HG03045 (cell line): ENCODE results near the gene ZNHIT2.
"Not testable (repeated sequence)": the region's sequence is repeated elsewhere in the genome, so short reads cannot be mapped to it uniquely, and the experiment has no call there.

Experiments
- ATAC-seq: cut with Tn5 transposase; IDR thresholded peaks from one replicate; pipeline ENCODE4 v1.9.1; 2021; ENCODE audit warnings: mild to moderate bottlenecking, moderate library complexity; ENCODE audit not compliant: unreplicated experiment

ZNHIT2 gene

GRCh38 chr11:65121447-65121864, 4.0 kb upstream of the ZNHIT2 start:
- ATAC-seq, result no peak

DNA sequence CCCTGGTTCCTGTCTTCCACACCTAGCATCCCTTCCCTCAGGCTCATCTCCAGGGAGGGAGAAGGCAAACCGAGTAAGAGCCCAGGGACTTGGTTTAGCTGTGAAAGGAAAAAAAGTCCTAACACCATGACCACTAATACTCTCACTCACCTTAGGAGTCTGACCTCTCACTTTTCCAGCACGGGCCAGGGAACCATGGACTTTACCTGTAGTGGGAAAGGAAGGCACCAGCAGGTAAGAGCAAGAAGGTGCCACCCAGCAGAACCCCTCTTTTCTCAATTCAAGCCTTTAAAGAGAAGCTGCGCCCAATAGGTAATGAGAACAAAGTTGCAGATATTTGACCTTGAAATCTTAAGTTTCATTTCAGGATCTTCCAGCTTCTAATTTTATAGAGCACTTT, 3.3 kb upstream of the ZNHIT2 start:
- no peak for ATAC-seq

- ATAC-seq, result no peak
Measured at GRCh38 chr11:65119670-65119995, 2.1 kb upstream of the ZNHIT2 start.

DNA sequence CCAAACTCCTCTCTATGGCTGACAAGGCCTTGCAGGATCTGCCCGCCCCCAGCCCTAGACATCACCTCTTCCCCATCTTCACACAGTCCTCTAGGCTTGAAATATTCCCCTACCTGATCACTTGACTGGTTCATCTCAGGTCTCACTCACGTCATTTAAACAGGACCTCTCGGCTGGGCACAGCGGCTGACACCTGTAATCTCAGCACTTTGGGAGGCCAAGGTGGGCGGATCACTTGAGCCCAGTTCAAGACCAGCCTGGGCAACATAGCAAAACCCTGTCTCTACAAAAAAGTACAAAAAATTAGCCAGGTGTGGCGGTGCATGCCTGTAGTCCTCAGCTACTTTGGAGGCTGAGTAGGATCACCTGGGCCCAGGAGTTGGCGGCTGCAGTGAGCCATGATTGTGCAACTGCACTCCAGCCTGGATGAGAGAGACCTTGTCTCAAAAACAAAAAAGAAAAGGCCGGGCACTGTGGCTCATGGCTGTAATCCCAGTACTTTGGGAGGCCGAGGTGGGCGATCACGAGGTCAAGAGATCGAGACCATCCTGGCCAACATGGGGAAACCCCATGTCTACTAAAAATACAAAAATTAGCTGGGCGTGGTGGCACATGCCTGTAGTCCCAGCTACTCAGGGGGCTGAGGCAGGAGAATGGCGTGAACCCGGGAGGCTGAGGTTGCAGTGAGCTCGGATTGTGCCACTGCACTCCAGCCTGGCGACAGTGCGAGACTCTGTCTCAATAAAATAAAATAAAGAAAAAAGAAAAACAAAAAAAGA, 1.6 kb upstream of the ZNHIT2 start:
- ATAC-seq, result not testable (repeated sequence)

DNA sequence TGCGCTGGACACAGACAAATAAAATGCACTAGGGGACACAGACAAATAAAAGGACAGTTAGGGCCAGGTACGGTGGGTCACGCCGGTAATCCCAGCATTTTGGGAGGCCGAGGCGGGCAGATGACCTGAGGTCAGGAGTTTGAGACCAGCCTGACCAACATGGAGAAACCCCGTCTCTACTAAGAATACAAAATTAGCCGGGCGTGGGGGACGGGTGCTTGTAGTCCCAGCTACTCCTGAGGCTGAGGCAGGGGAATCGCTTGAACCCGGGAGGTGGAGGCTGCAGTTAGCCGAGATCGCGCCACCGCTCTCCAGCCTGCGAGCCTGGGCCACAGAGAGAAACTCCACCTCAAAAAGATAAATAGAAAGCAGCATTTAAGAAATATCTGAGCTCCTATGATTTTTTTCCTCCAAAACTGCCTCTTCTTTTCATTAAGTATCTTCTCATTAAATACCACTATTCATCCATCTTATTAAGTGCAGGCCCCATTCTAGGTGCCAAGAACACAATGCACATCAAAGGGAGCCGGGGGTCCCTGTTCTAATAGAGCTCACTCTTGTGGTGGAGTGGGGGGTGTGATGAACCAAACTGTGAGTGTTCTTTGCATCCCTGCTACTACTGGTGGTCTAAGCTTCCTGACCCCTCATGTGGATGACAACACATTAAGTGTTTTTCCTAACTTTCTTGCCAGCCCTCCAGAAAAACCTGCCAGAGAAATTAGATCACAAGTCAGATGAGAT, 766 bp upstream of the ZNHIT2 start:
- ATAC-seq, result no peak

DNA sequence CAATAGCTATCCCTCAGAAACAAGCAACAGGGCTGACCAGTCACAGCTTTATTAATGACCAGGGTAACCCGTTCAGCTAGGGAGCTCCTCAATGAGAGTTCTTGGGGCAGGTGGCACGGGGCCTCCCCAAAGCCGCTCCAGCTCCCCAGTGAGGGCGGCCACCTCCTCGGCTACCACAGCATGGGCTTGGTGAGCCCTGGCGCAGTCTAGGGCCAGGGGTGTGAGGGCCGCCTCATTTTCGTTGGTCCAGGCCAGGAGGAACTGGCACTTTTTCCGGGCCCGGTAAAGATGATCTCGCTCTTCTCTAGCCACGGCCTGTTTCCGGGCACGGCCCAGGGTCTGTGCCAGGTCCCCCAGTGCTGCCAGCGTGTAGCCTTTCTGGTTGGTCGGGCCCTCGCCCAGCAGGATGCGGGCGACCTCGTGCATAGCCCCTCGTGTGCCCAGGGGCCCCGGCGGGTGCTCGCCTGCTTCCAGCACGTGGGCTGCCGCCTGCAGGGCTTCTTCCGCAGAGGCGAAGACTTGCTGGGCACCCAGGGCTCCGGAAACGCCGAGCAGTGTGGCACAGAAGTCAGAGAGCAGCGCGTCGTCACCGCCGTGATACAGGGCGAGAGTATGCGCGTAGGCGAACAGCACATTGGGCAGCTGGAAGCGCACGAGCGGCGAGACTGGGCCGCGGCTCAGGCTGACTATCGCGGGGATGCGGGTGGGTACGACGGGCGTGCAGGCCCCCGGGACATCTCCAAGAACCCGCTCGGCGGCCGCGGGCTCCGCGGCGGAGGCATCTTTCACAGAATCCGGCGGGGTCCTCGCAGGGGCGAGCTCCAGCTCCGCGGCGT, 913 bp downstream of the ZNHIT2 start:
- ATAC-seq, result no peak

DNA sequence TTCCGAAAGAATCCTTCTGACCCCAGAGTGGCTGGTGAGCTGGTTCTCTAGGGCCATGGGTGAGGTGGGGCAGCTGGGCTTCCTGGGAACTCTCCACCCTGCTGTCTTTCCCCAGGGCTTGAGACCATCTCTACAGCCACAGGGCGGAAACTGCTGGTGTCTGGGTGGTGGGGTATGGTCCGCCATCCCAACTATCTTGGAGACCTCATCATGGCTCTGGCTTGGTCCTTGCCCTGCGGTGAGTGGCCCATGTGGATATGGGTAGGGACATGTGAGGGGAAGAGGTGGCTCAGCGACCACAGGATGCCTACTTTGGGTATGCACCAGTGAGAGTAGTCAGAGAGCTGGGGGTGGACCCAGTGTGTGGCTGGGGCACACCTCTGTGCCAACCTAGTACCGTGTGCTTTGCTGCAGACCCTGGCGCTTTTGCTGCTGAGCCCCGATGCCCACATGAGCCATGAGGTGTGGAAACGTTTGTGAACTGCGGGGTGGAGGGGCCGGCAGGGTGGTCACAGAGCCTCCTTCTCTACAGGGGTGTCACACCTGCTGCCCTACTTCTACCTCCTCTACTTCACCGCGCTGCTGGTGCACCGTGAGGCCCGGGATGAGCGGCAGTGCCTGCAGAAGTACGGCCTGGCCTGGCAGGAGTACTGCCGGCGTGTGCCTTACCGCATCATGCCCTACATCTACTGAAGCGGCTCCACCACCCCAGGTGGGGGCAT, 2.0 kb downstream of the ZNHIT2 start:
- no peak for ATAC-seq

DNA sequence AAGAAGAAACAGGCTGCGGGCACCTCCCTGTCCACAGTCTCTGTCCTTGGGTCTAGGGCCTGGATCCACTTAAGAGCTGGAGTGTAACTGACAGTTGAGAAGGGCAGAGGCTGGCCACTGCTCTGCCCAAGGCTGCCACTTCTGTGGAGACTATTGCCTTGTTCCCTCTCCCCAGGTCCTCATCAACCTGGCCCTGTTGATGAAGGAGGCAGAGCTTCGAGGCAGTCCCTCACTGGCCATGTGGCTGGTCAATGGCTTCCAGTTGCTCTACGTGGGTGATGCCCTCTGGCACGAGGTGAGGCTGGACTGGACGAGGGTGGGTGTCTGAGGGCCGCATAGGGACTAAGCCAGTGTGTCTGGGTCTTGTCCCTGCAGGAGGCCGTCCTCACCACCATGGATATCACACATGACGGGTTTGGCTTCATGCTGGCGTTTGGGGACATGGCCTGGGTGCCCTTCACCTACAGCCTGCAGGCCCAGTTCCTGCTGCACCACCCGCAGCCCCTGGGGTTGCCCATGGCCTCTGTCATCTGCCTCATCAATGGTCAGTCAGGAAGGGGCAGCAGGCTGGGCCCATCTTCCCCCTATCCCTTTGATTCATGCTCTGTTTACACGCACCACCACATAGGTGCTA, 2.8 kb downstream of the ZNHIT2 start:
- ATAC-seq, result no peak

GRCh38 chr11:65113839-65114238, 3.7 kb downstream of the ZNHIT2 start:
- no peak for ATAC-seq

GRCh38 chr11:65113361-65113756, 4.1 kb downstream of the ZNHIT2 start:
- no peak for ATAC-seq

GRCh38 chr11:65112546-65113360, 4.7 kb downstream of the ZNHIT2 start:
- peak; percentile 29 for ATAC-seq

- ATAC-seq, result peak; percentile 56
Measured at GRCh38 chr11:65111744-65112545, 5.6 kb downstream of the ZNHIT2 start, which contains the start of gene TM7SF2. TM7SF2 (plus strand) TSS chr11:65111872; CDS start chr11:65112016, 144 bp downstream.

- ATAC-seq, result no peak
Measured at GRCh38 chr11:65111159-65111743, 6.2 kb downstream of the ZNHIT2 start.

- ATAC-seq, result no peak
Measured at GRCh38 chr11:65110354-65110861, 7.1 kb downstream of the ZNHIT2 start.

DNA sequence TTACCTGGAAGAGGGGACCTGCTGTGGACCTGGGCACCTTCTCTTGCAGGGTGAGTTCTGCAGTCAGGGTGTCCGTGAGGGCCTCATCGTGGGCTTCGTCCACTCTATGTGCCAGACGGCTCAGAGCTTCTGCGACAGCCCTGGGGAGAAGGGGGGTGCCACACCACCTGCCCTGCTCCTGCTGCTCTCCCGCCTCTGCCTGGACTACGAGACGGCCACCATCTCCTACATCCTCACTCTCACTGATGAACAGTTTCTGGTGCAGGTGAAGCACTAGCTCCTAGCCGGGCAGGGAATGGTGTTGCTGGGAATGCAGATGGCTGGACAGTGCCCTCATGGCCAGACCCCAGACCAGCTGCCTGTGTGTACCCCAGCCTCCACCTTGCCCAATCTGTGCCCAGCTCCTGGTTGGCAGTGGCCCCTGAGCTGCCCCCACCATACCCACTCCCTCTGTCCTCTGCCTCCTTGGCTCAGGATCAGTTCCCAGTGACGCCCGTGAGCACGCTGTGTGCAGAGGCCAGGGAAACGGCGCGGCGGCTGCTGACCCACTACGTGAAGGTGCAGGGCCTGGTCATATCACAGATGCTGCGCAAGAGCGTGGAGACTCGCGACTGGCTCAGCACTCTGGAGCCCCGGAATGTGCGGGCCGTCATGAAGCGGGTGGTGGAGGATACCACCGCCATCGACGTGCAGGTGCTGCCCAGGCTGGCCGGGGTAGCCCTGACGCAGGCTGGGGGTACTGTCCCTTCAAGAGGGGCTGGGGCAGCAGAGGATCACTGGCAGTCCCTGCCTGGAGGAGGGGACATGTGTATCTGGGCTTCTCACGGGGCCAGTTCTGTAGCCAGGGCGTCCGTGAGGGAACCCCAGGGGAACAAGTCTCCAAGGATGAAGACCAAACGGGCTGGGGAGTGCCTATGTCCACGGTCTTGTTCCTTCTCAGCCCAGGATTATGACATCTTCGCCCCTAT, 8.0 kb downstream of the ZNHIT2 start:
- ATAC-seq, result no peak

DNA sequence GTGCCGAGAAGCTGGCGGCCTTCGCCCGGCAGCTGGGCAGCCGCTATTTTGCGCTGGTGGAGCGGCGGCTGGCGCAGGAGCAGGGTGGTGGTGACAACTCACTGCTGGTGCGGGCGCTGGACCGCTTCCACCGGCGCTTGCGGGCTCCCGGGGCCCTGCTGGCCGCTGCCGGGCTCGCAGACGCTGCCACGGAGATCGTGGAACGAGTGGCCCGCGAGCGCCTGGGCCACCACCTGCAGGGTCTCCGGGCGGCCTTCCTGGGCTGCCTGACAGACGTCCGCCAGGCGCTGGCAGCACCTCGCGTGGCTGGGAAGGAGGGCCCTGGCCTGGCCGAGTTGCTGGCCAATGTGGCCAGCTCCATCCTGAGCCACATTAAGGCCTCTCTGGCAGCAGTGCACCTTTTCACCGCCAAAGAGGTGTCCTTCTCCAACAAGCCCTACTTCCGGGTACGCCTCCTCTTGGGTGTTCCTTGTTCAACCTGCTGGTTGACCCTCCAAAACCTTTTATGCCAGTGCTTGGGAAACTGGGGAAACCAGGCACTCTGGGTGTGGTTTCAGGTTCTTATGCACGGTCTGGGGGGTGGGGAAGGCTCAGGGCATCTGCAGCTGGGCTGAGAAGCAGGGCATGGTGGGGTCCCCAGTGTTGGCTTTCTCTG, 8.9 kb downstream of the ZNHIT2 start:
- no peak for ATAC-seq
